Activated CD8-positive, alpha-beta memory T cell treated with anti-CD3 and anti-CD28 coated beads, Interleukin-2, amount 50 U/mL, for 48 hours (primary cell): ENCODE data around the gene HSD17B1.
"Not testable (repeated sequence)": the region's sequence is repeated elsewhere in the genome, so short reads cannot be mapped to it uniquely, and the experiment has no call there.

ENCODE experiments used
- DNase-seq: peaks from one replicate; pipeline ENCODE4 v3.0.0-alpha.2; 2020

Gene HSD17B1

GRCh38 chr17:42548070-42548837, 4.5 kb upstream of the HSD17B1 start:
- peak; percentile 87 for DNase-seq

DNA sequence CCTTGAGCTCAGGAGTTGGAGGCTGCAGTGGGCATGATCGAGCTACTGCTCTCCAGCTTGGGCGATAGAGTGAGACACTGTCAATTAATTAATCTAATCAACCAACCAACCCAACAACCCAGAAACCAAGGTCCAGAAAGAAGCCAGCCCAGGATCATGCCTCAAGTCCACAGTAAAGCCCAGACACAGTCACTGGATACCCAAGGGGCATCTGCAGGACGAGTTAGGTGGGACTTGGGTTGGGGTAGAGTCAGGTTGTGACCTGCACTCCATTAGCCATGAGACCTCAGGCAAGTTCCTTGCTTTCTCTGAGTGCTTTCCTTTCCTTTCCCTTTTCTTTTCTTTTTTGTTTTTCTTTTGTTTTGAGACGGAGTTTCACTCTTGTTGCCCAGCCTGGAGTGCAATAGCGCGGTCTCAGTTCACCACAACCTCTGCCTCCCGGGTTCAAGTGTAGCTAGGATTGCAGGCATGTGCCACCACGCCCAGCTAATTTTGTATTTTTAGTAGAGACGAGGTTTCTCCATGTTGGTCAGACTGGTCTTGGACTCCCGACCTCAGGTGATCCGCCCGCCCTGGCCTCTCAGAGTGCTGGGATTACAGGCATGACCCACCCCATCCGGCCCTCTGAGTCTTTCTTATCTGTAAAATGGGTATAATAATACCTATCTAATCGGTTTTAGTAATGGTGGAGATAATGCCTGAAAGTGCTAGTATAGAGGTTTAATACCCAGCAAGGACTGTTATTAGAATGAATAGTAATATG, 3.5 kb upstream of the HSD17B1 start:
- no peak for DNase-seq

DNA sequence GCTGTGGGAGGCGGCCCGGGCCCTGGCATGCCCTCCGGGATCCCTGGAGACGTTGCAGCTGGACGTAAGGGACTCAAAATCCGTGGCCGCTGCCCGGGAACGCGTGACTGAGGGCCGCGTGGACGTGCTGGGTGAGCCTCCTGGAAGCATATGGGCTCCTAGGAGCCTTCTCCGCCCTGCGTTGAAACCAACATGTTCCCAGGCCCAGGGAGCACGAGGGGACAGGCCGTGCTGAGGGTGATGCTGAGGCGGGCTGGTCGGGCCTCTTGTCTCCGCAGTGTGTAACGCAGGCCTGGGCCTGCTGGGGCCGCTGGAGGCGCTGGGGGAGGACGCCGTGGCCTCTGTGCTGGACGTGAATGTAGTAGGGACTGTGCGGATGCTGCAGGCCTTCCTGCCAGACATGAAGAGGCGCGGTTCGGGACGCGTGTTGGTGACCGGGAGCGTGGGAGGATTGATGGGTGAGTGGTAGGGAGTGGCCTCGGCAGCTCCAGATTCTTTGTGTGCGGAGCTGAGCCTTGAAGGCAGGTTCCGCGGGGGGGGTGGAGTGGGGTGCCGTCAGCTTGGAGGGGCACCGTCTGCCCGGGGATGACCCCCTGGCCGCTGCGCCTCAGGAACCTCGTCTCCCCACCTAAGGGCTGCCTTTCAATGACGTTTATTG, 567 bp downstream of the HSD17B1 start:
- DNase-seq, result no peak

GRCh38 chr17:42553866-42554249, 1.1 kb downstream of the HSD17B1 start:
- DNase-seq, result no peak

- DNase-seq, result peak; percentile 91
These were observed 1.8 kb downstream of the HSD17B1 start for GRCh38 chr17:42554250-42555121.

DNA sequence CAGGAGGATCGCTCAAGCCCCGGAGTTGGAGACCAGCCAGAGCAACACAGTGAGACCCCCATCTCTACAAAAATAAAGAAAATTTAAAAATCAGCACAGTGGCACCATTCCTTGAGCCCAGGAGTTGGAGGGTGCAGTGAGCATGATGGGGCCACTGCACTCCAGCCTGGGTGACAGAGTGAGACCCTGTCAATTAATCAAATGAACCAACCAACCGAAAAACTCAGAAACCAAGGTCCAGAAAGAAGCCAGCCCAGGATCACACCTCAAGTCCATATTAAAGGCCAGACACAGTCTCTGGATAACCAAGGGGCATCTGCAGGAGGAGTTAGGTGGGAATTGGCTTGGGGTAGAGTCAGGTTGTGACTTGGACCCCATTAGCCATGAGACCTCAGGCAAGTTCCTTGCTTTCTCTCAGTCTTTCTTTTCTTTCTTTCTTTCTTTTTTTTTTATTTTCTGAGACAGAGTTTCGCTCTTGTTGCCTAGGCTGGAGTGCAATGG, 2.4 kb downstream of the HSD17B1 start:
- no peak for DNase-seq

DNA sequence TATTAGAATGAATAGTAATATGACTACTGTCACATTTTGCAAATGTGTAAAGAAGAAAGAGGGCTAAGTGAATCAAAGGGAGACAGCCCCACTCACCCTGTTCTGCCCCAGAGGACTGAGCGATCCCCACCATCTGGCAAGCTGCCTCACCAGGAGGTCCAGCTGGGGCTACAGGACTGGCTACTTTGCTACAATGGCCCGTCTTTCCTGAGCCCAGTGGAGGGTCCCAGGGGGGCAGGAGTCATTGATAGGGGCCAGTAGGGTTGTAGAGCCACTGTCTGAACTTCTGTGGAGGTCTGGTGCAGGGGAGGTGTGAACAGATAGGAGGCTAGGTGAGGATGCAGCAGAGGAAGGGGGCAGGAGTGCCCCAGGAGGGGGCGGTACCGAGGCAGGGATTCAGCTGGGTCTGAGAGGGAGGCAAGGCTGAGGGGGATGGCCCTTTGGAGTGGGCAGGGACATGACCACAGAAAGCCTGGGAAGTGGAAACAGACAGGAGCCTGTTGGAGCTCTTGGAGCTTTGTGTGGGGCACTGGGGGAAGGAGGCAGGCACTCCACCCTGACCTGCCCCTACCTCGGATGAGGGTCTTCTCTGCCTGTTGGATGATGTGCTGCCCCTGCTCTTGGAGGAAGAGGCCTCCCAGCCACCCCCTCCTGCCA, 3.4 kb downstream of the HSD17B1 start:
- not testable (repeated sequence) for DNase-seq

- no peak for DNase-seq
These were observed 6.4 kb downstream of the HSD17B1 start for GRCh38 chr17:42559075-42559474.

GRCh38 chr17:42560246-42560645, 7.5 kb downstream of the HSD17B1 start:
- no peak for DNase-seq

- DNase-seq, result peak; percentile 96
These were observed 9.2 kb downstream of the HSD17B1 start, which contains the start of gene COASY for GRCh38 chr17:42561897-42562387. COASY (plus strand) TSS chr17:42562148; CDS start chr17:42562623, 475 bp downstream.

GRCh38 chr17:42562388-42563142, 9.8 kb downstream of the HSD17B1 start:
- no peak for DNase-seq

DNA sequence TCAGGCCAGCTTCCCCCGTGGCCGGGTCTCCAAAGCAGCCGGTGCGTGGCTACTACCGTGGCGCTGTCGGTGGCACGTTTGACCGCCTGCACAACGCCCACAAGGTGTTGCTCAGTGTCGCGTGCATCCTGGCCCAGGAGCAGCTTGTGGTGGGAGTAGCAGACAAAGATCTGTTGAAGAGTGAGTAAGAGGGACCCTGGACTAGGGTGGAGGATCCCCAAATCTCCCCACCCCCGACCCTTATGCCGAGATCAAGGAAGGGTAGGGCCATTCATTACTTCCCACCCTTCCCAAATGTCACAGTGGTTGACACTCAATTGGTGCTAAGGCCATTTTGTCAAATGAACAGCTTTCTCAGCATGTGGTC, 10.4 kb downstream of the HSD17B1 start:
- DNase-seq, result no peak

DNA sequence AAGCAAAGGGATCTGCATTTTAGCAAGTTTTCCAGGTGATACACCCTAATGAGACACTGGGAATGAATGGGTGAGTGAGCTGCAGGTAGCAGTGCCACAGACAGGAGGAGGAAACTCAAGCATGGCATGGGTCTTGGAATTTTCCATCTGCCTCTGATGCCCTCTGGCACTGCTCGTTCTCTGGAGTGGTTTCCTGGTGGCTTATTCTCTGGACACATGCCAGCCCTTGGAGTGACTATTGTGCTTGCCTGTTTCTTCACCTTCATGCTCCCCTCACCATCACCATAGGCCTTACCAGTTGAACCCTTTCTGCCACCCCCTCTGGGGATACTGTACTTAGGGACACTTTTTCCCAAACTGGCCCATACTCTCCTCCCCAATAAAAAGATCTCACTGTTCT, 10.8 kb downstream of the HSD17B1 start:
- no peak for DNase-seq

GRCh38 chr17:42563950-42564349, 11.2 kb downstream of the HSD17B1 start:
- no peak for DNase-seq

DNA sequence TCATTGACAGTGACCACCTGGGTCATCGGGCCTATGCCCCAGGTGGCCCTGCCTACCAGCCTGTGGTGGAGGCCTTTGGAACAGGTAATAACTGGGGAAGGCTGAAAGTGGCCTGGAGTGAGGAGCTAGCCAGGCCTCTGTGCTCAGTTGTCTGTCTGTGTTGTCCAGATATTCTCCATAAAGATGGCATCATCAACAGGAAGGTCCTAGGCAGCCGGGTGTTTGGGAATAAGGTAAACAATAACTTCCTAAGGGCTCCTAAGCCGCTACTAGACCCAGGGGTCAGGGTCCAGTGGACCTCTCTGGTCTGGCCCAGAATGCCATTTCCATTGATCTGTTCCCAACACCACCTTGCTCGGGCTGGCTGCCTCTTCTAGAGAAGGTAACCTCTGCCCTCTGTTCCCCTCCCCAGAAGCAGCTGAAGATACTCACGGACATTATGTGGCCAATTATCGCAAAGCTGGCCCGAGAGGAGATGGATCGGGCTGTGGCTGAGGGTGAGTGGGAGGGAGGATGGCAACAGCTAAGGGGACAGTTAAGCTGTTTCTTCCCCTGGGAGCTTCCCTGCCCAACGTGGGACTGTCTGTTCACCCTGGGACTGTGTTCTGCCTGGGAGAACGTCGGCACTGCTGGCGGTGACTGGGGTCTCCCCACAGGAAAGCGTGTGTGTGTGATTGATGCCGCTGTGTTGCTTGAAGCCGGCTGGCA, 12.2 kb downstream of the HSD17B1 start:
- no peak for DNase-seq

DNA sequence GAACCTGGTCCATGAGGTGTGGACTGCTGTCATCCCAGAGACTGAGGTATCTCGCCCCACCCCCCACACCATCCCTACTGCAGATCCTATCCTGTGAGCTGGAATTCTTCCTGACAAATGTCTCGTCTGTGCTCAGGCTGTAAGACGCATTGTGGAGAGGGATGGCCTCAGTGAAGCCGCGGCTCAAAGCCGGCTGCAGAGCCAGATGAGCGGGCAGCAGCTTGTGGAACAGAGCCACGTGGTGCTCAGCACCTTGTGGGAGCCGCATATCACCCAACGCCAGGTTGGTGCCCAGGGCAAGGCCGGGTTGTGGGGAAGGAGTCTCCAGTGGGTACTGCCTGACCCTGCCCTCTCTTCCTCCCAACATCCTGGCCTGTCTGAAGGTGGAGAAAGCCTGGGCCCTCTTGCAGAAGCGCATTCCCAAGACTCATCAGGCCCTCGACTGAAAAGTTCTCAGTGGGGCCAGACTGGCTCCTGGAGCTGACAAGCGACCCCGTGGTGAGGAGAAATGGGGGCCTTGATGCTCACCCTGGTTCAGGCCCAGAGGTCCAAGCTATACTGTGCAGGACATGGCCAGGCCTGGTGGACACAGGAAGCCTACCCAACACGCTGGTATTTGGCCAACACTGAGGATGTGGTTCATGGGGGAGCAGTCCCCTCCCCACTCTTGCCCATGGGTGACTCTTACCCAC, 12.9 kb downstream of the HSD17B1 start:
- DNase-seq, result no peak

- DNase-seq, result no peak
These were observed 13.6 kb downstream of the HSD17B1 start for GRCh38 chr17:42566215-42566882.

DNA sequence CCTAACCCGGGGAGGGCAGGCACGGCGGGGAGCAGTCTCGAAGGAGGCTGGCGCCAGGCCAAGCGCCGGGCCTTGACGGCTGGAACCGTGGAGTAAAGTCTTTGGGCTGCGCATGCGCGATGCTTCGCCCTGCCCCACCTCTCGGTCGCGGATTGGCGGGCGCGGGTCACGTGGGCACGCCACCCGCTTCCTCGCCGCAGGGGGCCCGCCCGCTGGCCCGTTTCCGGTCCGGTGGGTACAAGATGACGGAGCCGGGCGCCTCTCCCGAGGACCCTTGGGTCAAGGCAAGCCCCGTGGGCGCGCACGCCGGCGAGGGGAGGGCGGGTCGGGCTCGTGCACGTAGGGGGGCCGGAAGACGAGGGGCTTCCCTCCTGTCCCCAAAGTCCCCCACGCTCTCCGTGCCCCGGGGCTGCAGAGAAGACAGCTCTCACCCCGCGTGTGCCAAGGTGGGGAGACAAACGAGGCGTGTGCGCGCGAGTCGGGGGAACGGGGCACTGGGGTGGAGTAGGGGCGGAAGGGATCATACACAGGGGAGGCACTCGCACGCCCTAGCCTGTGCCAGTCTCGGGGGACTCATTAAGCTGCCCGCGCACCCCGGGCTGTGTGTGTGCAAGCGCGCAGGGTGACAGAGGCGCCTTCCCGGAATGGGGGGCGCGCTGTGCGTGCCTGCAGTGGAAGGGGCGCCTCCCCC, 14.3 kb downstream of the HSD17B1 start, which contains the start of gene MLX:
Gene MLX, plus strand, starts transcription at position 218 of the 691 bp plus-strand sequence. Its CDS starts 25 bp downstream, at position 243.
- DNase-seq, result peak; percentile 98
